B cell (primary cell): ENCODE data around the gene CHRNA4. TPM values are rescaled to one million over a fixed set of nuclear protein-coding genes. Genes with fewer than 3 reads are reported as not detected.

Experiments used
- ATAC-seq: fragments of 200-7000 bp; cut with Tn5 transposase; one replicate; pipeline ENCODE4 v1.10.0; 2021; ENCODE audit warnings: low read depth, mild to moderate bottlenecking, moderate number of reproducible peaks, moderate library complexity
- CTCF ChIA-PET: fragments of 350-600 bp; sonication (Branson Sonifier 250); formaldehyde crosslinking; loops from one replicate; lab custom pipeline; 2021; ENCODE audit warnings: antibody characterized with exemption, inconsistent platforms; lab: Charles Lee
- POLR2A ChIA-PET: fragments of 350-600 bp; sonication (Branson Sonifier 250); formaldehyde crosslinking; loops from one replicate; lab custom pipeline; 2021; ENCODE audit warnings: antibody characterized with exemption; lab: Charles Lee
- DNase-seq: peaks from one replicate; pipeline ENCODE4 v3.0.0; 2013
- H2AFZ ChIP-seq: 2 replicates; pipeline ENCODE4 v1.6.1; 2012; ENCODE audit warnings: mild to moderate bottlenecking, low read depth, low read length; ENCODE audit not compliant: insufficient read depth, poor library complexity, severe bottlenecking
- H3K27ac ChIP-seq, 2 donors: 1 replicate in 1 of 2; 2 replicates in 1 of 2; pipeline ENCODE4 v1.5.1; 2012 to 2013; ENCODE audit warnings: low read length in 2 of 2, mild to moderate bottlenecking in 2 of 2, moderate library complexity in 1 of 2
- H3K27me3 ChIP-seq, 4 experiments: fragments of 200-600 bp in 1 of 4; sonication (generic) in 1 of 4; replicated peaks in 1 of 4; 1 replicate in 2 of 4; 2 replicates in 2 of 4; pipeline versions ENCODE4 v1.6.1 to v1.7.0; 2013 to 2016; ENCODE audit warnings: low read length in 3 of 4, mild to moderate bottlenecking in 2 of 4, mixed read lengths in 1 of 4, moderate library complexity in 1 of 4; ENCODE audit not compliant: insufficient read depth in 4 of 4, control insufficient read depth in 3 of 4; ENCODE audit errors: control extremely low read depth in 1 of 4
- H3K36me3 ChIP-seq, 2 experiments: replicated peaks in 1 of 2; 1 replicate in 1 of 2; 2 replicates in 1 of 2; pipeline versions ENCODE4 v1.6.1 to v1.7.1; 2013; ENCODE audit warnings: low read length in 1 of 2; ENCODE audit not compliant: insufficient read depth in 2 of 2, control insufficient read depth in 1 of 2; ENCODE audit errors: control extremely low read depth in 1 of 2, extremely low read depth in 1 of 2
- H3K4me1 ChIP-seq, 2 donors: fragments of 200-600 bp in 1 of 2; sonication (generic) in 1 of 2; 1 replicate in 1 of 2; 2 replicates in 1 of 2; pipeline versions ENCODE4 v1.5.1 to v1.6.1; 2013 to 2017; ENCODE audit warnings: low read length in 2 of 2; ENCODE audit not compliant: control insufficient read depth in 2 of 2, insufficient read depth in 2 of 2
- H3K4me2 ChIP-seq: replicated peaks from 2 replicates; pipeline ENCODE3; 2012; ENCODE audit warnings: mild to moderate bottlenecking, low read depth, low read length; ENCODE audit not compliant: poor library complexity, severe bottlenecking
- H3K4me3 ChIP-seq, 5 experiments: fragments of 200-600 bp in 1 of 5; sonication (generic) in 1 of 5; 1 replicate in 3 of 5; 2 replicates in 2 of 5; pipeline versions ENCODE4 v1.5.1 to v1.7.0; 2011 to 2016; ENCODE audit warnings: low read length in 4 of 5, mild to moderate bottlenecking in 4 of 5, low read depth in 2 of 5, control low read depth in 1 of 5, moderate library complexity in 1 of 5; ENCODE audit not compliant: insufficient read depth in 1 of 5; ENCODE audit errors: control extremely low read depth in 1 of 5, extremely low read depth in 1 of 5
- H3K79me2 ChIP-seq: fragments of 200-600 bp; sonication (generic); one replicate; pipeline ENCODE4 v1.6.0; 2016; ENCODE audit warnings: low read length; ENCODE audit not compliant: control insufficient read depth, insufficient read depth
- H3K9ac ChIP-seq: fragments of 200-600 bp; sonication (generic); 2 replicates; pipeline ENCODE4 v1.6.1; 2017; ENCODE audit warnings: mild to moderate bottlenecking, low read length, moderate library complexity
- H3K9me3 ChIP-seq, 3 donors: one replicate each; pipeline versions ENCODE4 v1.6.1 to v1.7.1; 2013; ENCODE audit warnings: low read length in 2 of 3; ENCODE audit not compliant: control insufficient read depth in 2 of 3, insufficient read depth in 1 of 3; ENCODE audit errors: control extremely low read depth in 1 of 3
- H4K20me1 ChIP-seq: 2 replicates; pipeline ENCODE4 v1.6.0; 2012; ENCODE audit warnings: mild to moderate bottlenecking, low read length; ENCODE audit not compliant: insufficient read depth, control insufficient read depth, poor library complexity, severe bottlenecking
- H3K27ac Mint-ChIP-seq: one replicate; pipeline ENCODE4 v1.8.0; 2021; ENCODE audit warnings: mixed read lengths
- H3K27me3 Mint-ChIP-seq: one replicate; pipeline ENCODE4 v1.8.0; 2021; ENCODE audit warnings: mixed read lengths
- H3K4me1 Mint-ChIP-seq: one replicate; pipeline ENCODE4 v1.8.0; 2021; ENCODE audit warnings: mixed read lengths
- H3K4me3 Mint-ChIP-seq: one replicate; pipeline ENCODE4 v1.8.0; 2021; ENCODE audit warnings: mixed read lengths
- H3K9me3 Mint-ChIP-seq: one replicate; pipeline ENCODE4 v1.8.0; 2022; ENCODE audit warnings: mixed read lengths; ENCODE audit not compliant: insufficient read depth
- EZH2 ChIP-seq: IDR thresholded peaks from 2 replicates; pipeline ENCODE4 v1.6.1; 2012; ENCODE audit warnings: borderline replicate concordance, low read depth, mild to moderate bottlenecking, moderate library complexity, low read length; ENCODE audit not compliant: insufficient read depth, poor library complexity, severe bottlenecking
- WGBS: methylation state at CpG from one replicate; pipeline ENCODE4 v1.1.5; 2013; ENCODE audit warnings: missing lambda C conversion rate; ENCODE audit not compliant: insufficient coverage; 5-methylcytosine and 5-hydroxymethylcytosine counted together
- intact Hi-C: fragments of 100-400 bp; cut with micrococcal nuclease; formaldehyde crosslinking; loops from one replicate; pipeline ENCODE4 v1.10.0; 2022
- polyA plus RNA-seq: library from polyadenylated mRNA; depleted of rRNA; stranded (reverse); fragments of >200 nt; gene quantifications from 2 replicates; pipeline ENCODE4 v1.2.3, GENCODE V29; 2012
- total RNA-seq, 2 donors: library from RNA; stranded (reverse); fragments of 120-200 nt in 1 of 2; gene quantifications; 1 replicate in 1 of 2; 2 replicates in 1 of 2; pipeline versions ENCODE4 v1.2.3 to v1.2.4, GENCODE V29; 2013 to 2022
- TF ChIP-seq, protein P1 (sequence below): fragments of 200-600 bp; IDR thresholded peaks from one replicate; pipeline ENCODE4 v1.8.0; 2022; ENCODE audit warnings: antibody characterized with exemption, mild to moderate bottlenecking

The CHRNA4 gene
- total and polyA plus RNA-seq, 2 donors (not counting 1 experiment from before 2014, with no cell fraction given): not detected

GRCh38 chr20:63357921-63358905 is 2.9 kb downstream of the CHRNA4 start:
- Histone ChIP-seq H3K27me3 (peaks cover 0 to 47% (median 10%) of the 10 kb centered on the region in 4 experiments), H3K4me3 (no peak overlapping the region), H3K36me3 (no peaks in the 10 kb centered on the region), H3K9me3 (peaks cover 0 to 19% (median 0%) of the 10 kb centered on the region in 3 donors), H3K27ac (no peak overlapping the region), H3K4me2 (no peak overlapping the region), H2AFZ (no peak overlapping the region), H4K20me1 (no peaks in the 10 kb centered on the region), H3K9ac (no peak overlapping the region), H3K79me2 (no peaks in the 10 kb centered on the region), H3K4me1 (peaks cover 0 to 9% of the 10 kb centered on the region in 2 donors)
- POLR2A ChIA-PET: no interaction called here
- no peak for ATAC-seq
- Mint-ChIP-seq H3K27ac (no peak overlapping the region), H3K9me3 (no peaks in the 10 kb centered on the region), H3K27me3 (peaks cover 15% of the 10 kb centered on the region), H3K4me3 (no peak overlapping the region), H3K4me1 (peaks cover 4% of the 10 kb centered on the region)
- WGBS: 80% methylated on average over 26 of the region's 26 CpGs
- intact Hi-C loops: no loop called here
- CTCF ChIA-PET: no interaction called here
- DNase-seq: no peak
- TF ChIP-seq EZH2: no peak
- TF ChIP-seq, protein P1, sequence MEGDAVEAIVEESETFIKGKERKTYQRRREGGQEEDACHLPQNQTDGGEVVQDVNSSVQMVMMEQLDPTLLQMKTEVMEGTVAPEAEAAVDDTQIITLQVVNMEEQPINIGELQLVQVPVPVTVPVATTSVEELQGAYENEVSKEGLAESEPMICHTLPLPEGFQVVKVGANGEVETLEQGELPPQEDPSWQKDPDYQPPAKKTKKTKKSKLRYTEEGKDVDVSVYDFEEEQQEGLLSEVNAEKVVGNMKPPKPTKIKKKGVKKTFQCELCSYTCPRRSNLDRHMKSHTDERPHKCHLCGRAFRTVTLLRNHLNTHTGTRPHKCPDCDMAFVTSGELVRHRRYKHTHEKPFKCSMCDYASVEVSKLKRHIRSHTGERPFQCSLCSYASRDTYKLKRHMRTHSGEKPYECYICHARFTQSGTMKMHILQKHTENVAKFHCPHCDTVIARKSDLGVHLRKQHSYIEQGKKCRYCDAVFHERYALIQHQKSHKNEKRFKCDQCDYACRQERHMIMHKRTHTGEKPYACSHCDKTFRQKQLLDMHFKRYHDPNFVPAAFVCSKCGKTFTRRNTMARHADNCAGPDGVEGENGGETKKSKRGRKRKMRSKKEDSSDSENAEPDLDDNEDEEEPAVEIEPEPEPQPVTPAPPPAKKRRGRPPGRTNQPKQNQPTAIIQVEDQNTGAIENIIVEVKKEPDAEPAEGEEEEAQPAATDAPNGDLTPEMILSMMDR: no peak
